Measurements from ENCODE around the gene KCTD15. TPM values are rescaled to one million over a fixed set of nuclear protein-coding genes. Genes with fewer than 3 reads are reported as not detected.

The KCTD15 gene
- total and polyA plus RNA-seq, 4 donors = 13.8 to 42.7 (median 30.5) TPM

DNA sequence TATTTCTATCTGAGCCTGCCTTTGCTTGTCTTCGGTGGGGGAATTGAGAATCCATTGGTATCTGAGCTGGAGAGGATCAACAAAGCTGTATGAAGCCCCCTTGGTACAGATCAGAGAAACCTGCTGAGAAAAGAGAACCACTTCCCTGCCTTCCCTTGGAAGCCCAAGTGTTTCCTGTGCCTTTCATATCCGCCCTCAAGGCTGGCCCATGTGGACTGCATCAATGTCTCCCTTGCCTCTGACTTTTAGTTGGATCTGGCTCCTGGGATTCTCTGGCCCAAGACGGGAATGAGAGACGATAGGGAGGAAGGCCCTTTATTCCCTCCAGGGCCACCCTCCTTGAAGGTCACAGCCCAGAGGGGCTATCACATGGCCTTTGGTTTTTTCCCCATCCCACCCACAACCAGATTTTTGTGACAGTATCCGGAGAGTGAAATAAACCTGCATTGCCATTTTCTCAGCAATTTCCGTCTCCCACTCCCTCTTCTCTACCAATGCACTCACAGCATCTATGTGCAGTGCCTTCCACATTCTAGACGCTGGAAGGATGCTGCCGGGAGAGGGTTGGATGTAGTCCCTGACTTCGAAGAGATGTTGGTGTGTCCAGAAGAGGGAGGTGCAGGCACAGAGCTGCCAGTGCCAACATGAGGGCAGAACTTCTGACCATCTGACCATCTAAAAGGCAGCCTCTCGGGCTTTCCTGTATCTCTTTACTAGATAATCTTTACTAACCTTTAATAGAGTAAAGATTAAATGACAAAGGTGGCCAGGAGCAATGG is 63.8 kb downstream of the KCTD15 start:
- no peak overlapping the region for H3K27ac ChIP-seq (ENCODE audit: low read depth in 1 of 2, low read length in 1 of 2)
- H3K27me3 ChIP-seq (ENCODE audit: control insufficient read depth in 3 of 3, insufficient read depth in 3 of 3, low read length in 2 of 3) = peaks cover 0 to 7% (median 0%) of the 10 kb centered on the region in 3 donors
- 81 to 87% methylated on average over 10 of the region's 10 CpGs for WGBS, 2 donors
- no peak overlapping the region for H3K4me3 ChIP-seq
- ATAC-seq (ENCODE audit: insufficient read depth, low FRiP score) (no peak), DNase-seq (peak in 2 of 3 donors; percentile 39 to 63)
- no peak overlapping the region for H3K9ac ChIP-seq (ENCODE audit: insufficient read depth in 1 of 2, low read length in 2 of 2)
- no peaks in the 10 kb centered on the region for H3K36me3 ChIP-seq (ENCODE audit: control insufficient read depth in 4 of 4, insufficient read depth in 4 of 4, low read length in 4 of 4)
- H3K9me3 ChIP-seq (ENCODE audit: control insufficient read depth in 4 of 4, insufficient read depth in 3 of 4, low read length in 3 of 4) = no peaks in the 10 kb centered on the region
- no peaks in the 10 kb centered on the region for H3K4me1 ChIP-seq (ENCODE audit: control insufficient read depth in 5 of 5, insufficient read depth in 5 of 5, low read length in 5 of 5)
- TF ChIP-seq, protein P1, sequence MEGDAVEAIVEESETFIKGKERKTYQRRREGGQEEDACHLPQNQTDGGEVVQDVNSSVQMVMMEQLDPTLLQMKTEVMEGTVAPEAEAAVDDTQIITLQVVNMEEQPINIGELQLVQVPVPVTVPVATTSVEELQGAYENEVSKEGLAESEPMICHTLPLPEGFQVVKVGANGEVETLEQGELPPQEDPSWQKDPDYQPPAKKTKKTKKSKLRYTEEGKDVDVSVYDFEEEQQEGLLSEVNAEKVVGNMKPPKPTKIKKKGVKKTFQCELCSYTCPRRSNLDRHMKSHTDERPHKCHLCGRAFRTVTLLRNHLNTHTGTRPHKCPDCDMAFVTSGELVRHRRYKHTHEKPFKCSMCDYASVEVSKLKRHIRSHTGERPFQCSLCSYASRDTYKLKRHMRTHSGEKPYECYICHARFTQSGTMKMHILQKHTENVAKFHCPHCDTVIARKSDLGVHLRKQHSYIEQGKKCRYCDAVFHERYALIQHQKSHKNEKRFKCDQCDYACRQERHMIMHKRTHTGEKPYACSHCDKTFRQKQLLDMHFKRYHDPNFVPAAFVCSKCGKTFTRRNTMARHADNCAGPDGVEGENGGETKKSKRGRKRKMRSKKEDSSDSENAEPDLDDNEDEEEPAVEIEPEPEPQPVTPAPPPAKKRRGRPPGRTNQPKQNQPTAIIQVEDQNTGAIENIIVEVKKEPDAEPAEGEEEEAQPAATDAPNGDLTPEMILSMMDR (IDR thresholded peaks at IDR 0.05; ENCODE audit: control extremely low read depth, extremely low read depth) = no peak

DNA sequence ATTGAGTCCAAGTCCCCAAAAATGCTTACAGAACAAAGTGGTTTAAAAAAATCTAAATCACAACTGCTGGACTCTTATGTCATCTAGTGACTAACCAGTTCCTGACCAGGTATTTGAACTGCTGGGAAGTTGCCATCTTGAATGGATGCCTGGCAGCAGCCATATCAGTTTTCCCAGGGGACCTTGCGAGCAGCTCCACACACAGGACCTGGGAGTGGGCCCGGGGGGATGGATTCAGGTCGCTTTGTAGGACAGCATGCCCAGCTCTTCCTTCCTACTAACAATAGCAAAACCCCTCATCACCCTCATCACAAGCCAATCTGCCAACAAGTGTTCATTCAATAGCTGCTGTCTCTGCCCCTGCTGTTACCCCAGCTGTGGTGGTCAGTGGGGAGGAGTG is 65.3 kb downstream of the KCTD15 start:
- H3K36me3 ChIP-seq (ENCODE audit: control insufficient read depth in 4 of 4, insufficient read depth in 4 of 4, low read length in 4 of 4) = no peaks in the 10 kb centered on the region
- H3K27me3 ChIP-seq (ENCODE audit: control insufficient read depth in 3 of 3, insufficient read depth in 3 of 3, low read length in 2 of 3) = peaks cover 0 to 7% (median 0%) of the 10 kb centered on the region in 3 donors
- TF ChIP-seq, protein P1 (IDR thresholded peaks at IDR 0.05; ENCODE audit: control extremely low read depth, extremely low read depth) = no peak
- WGBS, 2 donors = 92 to 98% methylated on average over 3 of the region's 3 CpGs
- H3K4me3 ChIP-seq = no peak overlapping the region
- no peak overlapping the region for H3K9ac ChIP-seq (ENCODE audit: insufficient read depth in 1 of 2, low read length in 2 of 2)
- H3K4me1 ChIP-seq (ENCODE audit: control insufficient read depth in 5 of 5, insufficient read depth in 5 of 5, low read length in 5 of 5) = no peaks in the 10 kb centered on the region
- no peak overlapping the region for H3K27ac ChIP-seq (ENCODE audit: low read depth in 1 of 2, low read length in 1 of 2)
- ATAC-seq (ENCODE audit: insufficient read depth, low FRiP score) = no peak
- H3K9me3 ChIP-seq (ENCODE audit: control insufficient read depth in 4 of 4, insufficient read depth in 3 of 4, low read length in 3 of 4) = no peaks in the 10 kb centered on the region
- no peak for DNase-seq

DNA sequence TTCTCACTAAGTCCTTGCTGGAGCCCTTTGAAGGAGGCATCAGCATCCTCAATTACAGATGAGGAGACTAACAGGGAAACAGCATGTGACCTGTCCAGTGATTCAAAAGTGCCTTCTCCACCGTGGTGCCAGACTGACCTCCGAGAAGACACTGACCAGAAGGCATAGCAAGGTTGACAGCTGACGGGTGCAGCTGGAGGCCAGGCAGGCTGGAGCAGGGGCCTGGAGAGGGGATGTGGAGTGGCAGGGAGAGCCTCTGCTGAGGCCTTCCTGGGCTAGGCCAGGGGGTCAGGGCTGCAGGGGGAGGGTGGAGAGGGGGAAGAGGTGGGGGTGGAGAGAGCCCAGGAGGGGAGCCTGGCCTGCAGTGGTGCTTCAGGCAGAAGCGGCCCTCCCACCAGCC is 66.3 kb downstream of the KCTD15 start:
- peaks cover 0 to 7% (median 0%) of the 10 kb centered on the region in 3 donors for H3K27me3 ChIP-seq (ENCODE audit: control insufficient read depth in 3 of 3, insufficient read depth in 3 of 3, low read length in 2 of 3)
- no peak overlapping the region for H3K9ac ChIP-seq (ENCODE audit: insufficient read depth in 1 of 2, low read length in 2 of 2)
- 78 to 82% methylated on average over 4 of the region's 4 CpGs for WGBS, 2 donors
- DNase-seq = no peak
- H3K36me3 ChIP-seq (ENCODE audit: control insufficient read depth in 4 of 4, insufficient read depth in 4 of 4, low read length in 4 of 4) = no peaks in the 10 kb centered on the region
- H3K9me3 ChIP-seq (ENCODE audit: control insufficient read depth in 4 of 4, insufficient read depth in 3 of 4, low read length in 3 of 4) = no peaks in the 10 kb centered on the region
- H3K27ac ChIP-seq (ENCODE audit: low read depth in 1 of 2, low read length in 1 of 2) = no peak overlapping the region
- H3K4me1 ChIP-seq (ENCODE audit: control insufficient read depth in 5 of 5, insufficient read depth in 5 of 5, low read length in 5 of 5) = peaks cover 0 to 5% (median 0%) of the 10 kb centered on the region in 5 donors
- H3K4me3 ChIP-seq = no peak overlapping the region
- no peak for ATAC-seq (ENCODE audit: insufficient read depth, low FRiP score)
- TF ChIP-seq, protein P1 (IDR thresholded peaks at IDR 0.05; ENCODE audit: control extremely low read depth, extremely low read depth) = no peak

All from lung (tissue), 12 donors.